Peyer's patch (tissue), 4 donors: Measurements from ENCODE around the gene ABLIM1. TPM values are rescaled to one million over a fixed set of nuclear protein-coding genes. Genes with fewer than 3 reads are reported as not detected.

Source experiments
- DNase-seq, 3 donors: peaks; one replicate each; pipeline ENCODE4 v3.0.0-alpha.2; 2017 to 2019
- H3K27ac ChIP-seq, 4 donors: fragments of 200-600 bp; sonication (generic); one replicate each; pipeline ENCODE4 v1.5.1; 2016 to 2019
- H3K27me3 ChIP-seq, 2 donors: fragments of 200-600 bp; sonication (generic); one replicate each; pipeline ENCODE4 v1.5.1; 2019
- H3K36me3 ChIP-seq, 3 donors: fragments of 200-600 bp; sonication (generic); one replicate each; pipeline ENCODE4 v1.5.1; 2016 to 2019
- H3K4me1 ChIP-seq, 4 donors: fragments of 200-600 bp; sonication (generic); one replicate each; pipeline ENCODE4 v1.5.1; 2016 to 2019
- H3K4me3 ChIP-seq, 4 donors: fragments of 200-600 bp; sonication (generic); 1 replicate in 3 of 4; 2 replicates in 1 of 4; pipeline ENCODE4 v1.5.1; 2016 to 2019; ENCODE audit warnings: mild to moderate bottlenecking in 1 of 4
- H3K9me3 ChIP-seq, 4 donors: fragments of 200-600 bp; sonication (generic); one replicate each; pipeline ENCODE4 v1.5.1; 2016 to 2019; ENCODE audit warnings: mild to moderate bottlenecking in 1 of 4
- POLR2A ChIP-seq, 2 donors: fragments of 450-650 bp; IDR thresholded peaks; one replicate each; pipeline ENCODE4 v1.5.1; 2017; ENCODE audit warnings: antibody characterized with exemption in 2 of 2, mild to moderate bottlenecking in 2 of 2, moderate library complexity in 2 of 2
- total RNA-seq, 4 donors: library from RNA; depleted of rRNA; stranded (reverse); fragments of >200 nt; gene quantifications; one replicate each; pipeline ENCODE4 v1.1.0, GENCODE V29; 2016
- TF ChIP-seq, protein P1 (sequence below), 6 experiments: fragments of 450-650 bp in 4 of 6; fragments of 200-600 bp in 2 of 6; sonication (generic) in 1 of 6; IDR thresholded peaks; one replicate each; pipeline ENCODE4 v1.5.1; 2017 to 2019; ENCODE audit warnings: antibody characterized with exemption in 6 of 6, mild to moderate bottlenecking in 3 of 6, moderate library complexity in 1 of 6

The ABLIM1 gene
- total RNA-seq, 4 donors from 2014 or later: 91.6 to 145 (median 121) TPM

DNA sequence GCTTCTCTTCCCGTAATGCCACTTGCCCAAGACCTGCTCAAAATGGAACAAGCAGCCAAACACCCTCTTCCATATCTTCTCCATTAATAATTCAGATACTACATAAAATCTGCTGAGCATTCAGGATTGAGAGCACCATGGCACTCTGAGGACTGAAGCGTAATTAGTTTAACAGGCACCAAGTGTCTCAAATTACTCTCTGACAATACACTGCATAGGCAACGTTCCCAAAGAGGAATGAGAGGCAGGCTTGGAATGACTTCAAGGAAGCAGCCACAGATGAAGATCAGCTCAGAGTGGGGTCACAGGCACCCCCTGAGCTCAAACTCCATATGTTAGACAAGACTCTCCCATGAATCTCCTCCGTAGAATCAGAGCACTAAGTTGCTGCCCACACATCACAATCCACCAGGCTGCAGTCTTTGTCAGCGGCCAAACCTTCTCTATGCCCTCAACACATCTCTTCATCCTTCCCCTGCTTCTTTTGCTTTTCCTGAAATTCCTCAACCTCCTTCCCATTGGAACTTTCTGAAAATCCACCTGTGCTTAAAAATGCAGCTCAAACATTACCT lies 4.7 kb upstream of the ABLIM1 start:
- DNase-seq: no peak
- H3K4me3 ChIP-seq: no peak overlapping the region
- TF ChIP-seq, protein P1, sequence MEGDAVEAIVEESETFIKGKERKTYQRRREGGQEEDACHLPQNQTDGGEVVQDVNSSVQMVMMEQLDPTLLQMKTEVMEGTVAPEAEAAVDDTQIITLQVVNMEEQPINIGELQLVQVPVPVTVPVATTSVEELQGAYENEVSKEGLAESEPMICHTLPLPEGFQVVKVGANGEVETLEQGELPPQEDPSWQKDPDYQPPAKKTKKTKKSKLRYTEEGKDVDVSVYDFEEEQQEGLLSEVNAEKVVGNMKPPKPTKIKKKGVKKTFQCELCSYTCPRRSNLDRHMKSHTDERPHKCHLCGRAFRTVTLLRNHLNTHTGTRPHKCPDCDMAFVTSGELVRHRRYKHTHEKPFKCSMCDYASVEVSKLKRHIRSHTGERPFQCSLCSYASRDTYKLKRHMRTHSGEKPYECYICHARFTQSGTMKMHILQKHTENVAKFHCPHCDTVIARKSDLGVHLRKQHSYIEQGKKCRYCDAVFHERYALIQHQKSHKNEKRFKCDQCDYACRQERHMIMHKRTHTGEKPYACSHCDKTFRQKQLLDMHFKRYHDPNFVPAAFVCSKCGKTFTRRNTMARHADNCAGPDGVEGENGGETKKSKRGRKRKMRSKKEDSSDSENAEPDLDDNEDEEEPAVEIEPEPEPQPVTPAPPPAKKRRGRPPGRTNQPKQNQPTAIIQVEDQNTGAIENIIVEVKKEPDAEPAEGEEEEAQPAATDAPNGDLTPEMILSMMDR (IDR thresholded peaks at IDR 0.05): no peak
- no peak for TF ChIP-seq POLR2A (IDR thresholded peaks at IDR 0.05)
- H3K9me3 ChIP-seq: no peaks in the 10 kb centered on the region
- no peaks in the 10 kb centered on the region for H3K36me3 ChIP-seq
- no peak overlapping the region for H3K27ac ChIP-seq
- no peaks in the 10 kb centered on the region for H3K27me3 ChIP-seq
- peaks cover 0 to 5% (median 0%) of the 10 kb centered on the region in 4 donors for H3K4me1 ChIP-seq

DNA sequence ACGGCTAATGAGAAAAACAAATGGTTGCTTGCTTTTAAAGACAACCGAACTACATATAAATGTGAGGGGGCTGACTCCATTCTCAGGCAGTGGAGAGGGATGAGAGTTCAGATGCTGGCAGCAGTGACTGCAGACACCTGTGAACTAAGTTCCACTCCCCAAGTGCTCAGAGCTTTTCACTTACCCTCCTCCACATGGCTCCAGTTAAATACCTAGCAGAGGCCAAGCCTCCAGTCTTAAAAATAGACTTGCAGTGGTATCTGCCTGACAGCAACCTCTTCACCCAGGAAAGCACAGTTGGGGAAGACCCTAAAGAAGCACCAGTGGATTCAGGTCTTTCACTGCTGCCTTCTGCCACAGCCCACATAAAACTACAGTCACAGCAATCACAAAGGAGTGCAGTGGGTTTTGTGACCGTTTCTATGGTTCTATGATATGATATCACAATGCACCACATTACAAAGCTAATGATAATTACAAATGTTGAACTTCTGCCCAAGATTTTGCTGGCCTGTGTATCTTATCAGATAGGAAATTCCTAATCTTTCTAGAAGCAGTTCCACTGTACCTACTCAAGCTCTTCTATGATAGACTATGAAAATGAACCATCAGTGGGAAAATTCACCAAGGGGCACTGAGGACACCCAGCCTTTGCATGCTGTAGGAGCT lies 3.3 kb upstream of the ABLIM1 start:
- no peak overlapping the region for H3K27ac ChIP-seq
- no peaks in the 10 kb centered on the region for H3K27me3 ChIP-seq
- TF ChIP-seq, protein P1 (IDR thresholded peaks at IDR 0.05): no peak
- no peak for TF ChIP-seq POLR2A (IDR thresholded peaks at IDR 0.05)
- no peak overlapping the region for H3K4me3 ChIP-seq
- H3K36me3 ChIP-seq: no peaks in the 10 kb centered on the region
- H3K9me3 ChIP-seq: no peaks in the 10 kb centered on the region
- no peak for DNase-seq
- H3K4me1 ChIP-seq: peaks cover 0 to 5% (median 0%) of the 10 kb centered on the region in 4 donors

DNA sequence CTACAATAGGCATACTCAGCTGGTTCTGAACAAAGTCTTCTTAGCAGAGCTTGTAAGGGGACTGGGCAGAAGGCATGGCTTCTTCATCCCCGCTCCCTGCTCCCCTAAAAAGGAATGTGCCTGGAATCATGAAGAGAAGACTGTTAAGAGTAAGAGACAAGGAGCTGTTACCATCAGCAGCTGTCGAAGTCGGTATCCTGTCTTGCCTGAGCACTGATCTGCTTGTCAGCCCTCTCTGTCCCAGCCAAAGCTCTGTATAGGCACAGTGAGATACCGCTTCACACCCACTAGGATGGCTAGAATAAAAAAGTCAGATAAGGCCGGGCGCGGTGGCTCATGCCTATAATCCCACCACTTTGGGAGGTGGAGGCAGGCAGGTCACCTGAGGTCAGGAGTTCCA lies 2.4 kb downstream of the ABLIM1 start:
- no peaks in the 10 kb centered on the region for H3K9me3 ChIP-seq
- H3K36me3 ChIP-seq: no peaks in the 10 kb centered on the region
- no peak for DNase-seq
- peaks cover 0 to 5% (median 0%) of the 10 kb centered on the region in 4 donors for H3K4me1 ChIP-seq
- no peaks in the 10 kb centered on the region for H3K27me3 ChIP-seq
- TF ChIP-seq, protein P1 (IDR thresholded peaks at IDR 0.05): no peak
- no peak for TF ChIP-seq POLR2A (IDR thresholded peaks at IDR 0.05)
- H3K4me3 ChIP-seq: no peak overlapping the region
- no peak overlapping the region for H3K27ac ChIP-seq

DNA sequence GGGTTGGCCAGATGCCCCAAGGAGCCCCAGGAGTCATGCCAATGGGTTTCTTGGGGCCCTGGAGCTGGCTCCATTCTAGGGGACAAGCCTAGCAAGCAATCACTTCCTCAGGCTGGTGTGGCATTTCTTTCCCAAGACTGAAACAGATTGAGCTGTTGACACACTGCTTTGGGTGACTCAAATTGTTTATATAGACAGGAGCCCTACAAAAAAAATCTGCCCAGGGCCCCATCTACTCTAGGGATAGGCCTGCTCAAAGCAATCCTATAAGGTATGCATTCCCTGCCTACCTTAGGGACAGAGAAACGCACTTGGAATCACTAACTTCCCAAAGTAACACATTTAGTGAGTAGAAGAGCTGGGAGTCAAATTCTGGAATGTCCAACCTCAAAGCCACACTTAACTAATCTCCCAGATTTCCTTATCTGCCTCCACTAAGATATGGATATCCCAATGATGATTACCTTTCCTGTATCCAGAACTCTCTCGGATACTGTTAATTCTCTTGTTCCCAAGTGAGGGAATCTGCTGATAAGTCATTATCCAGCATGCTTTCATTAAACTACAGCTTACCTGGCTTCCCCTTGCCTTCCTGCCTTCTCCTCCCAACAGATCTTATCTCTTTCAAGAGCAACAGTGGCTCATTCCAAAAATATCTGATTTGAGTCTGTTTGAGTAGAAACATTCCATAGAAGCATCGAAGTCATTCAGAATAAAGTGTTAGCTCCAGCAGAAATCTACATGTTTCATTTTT lies 3.1 kb downstream of the ABLIM1 start:
- no peaks in the 10 kb centered on the region for H3K36me3 ChIP-seq
- peaks cover 0 to 5% (median 0%) of the 10 kb centered on the region in 4 donors for H3K4me1 ChIP-seq
- H3K27ac ChIP-seq: no peak overlapping the region
- no peak overlapping the region for H3K4me3 ChIP-seq
- TF ChIP-seq, protein P1 (IDR thresholded peaks at IDR 0.05): no peak
- no peak for TF ChIP-seq POLR2A (IDR thresholded peaks at IDR 0.05)
- DNase-seq: no peak
- no peaks in the 10 kb centered on the region for H3K27me3 ChIP-seq
- no peaks in the 10 kb centered on the region for H3K9me3 ChIP-seq

DNA sequence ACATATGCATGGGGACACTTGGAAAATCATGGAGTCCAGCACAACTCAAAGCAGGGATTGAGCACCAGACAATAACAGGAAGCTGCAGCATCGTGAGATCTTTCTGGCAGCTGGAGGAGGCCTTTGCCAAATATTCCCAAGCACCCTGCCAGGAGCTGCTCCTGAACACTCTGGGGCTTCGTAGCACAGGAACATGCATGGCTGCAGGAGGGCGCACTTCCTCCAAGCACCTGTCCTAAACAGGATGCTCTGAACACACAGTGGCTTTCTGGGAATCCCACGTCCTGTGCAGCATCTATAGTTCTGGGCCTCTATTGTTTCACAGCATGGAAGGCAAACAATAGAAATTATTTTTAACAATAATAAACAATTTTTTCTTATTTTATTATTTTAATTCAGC lies 4.1 kb downstream of the ABLIM1 start:
- TF ChIP-seq POLR2A (IDR thresholded peaks at IDR 0.05): no peak
- TF ChIP-seq, protein P1 (IDR thresholded peaks at IDR 0.05): no peak

More for the DNA sequence above, 4.1 kb downstream of the ABLIM1 start:
- Histone ChIP-seq H3K4me3 (no peak overlapping the region), H3K9me3 (no peaks in the 10 kb centered on the region), H3K36me3 (no peaks in the 10 kb centered on the region), H3K27ac (no peak overlapping the region), H3K4me1 (peaks cover 0 to 5% (median 0%) of the 10 kb centered on the region in 4 donors), H3K27me3 (no peaks in the 10 kb centered on the region)
- no peak for DNase-seq
